GM23338 (cell line): ENCODE results near the gene VRK3. TPM values are rescaled to one million over a fixed set of nuclear protein-coding genes. Genes with fewer than 3 reads are reported as not detected.
"Not testable (repeated sequence)": the region's sequence is repeated elsewhere in the genome, so short reads cannot be mapped to it uniquely, and the experiment has no call there.

Experiments
- ATAC-seq: fragments of 200-7000 bp; cut with Tn5 transposase; 3 replicates; pipeline ENCODE4 v1.9.1; 2020
- DNase-seq: peaks from one replicate; pipeline ENCODE4 v3.0.0-alpha.2; 2015; ENCODE audit warnings: low spot score
- H2AFZ ChIP-seq: fragments of 200-600 bp; sonication (generic); 2 replicates; pipeline ENCODE4 v1.8.0; 2016; ENCODE audit warnings: antibody characterized with exemption, mild to moderate bottlenecking, moderate library complexity
- H3F3A ChIP-seq: fragments of 200-600 bp; sonication (generic); replicated peaks from 2 replicates; pipeline ENCODE4 v1.8.0; 2017; ENCODE audit warnings: antibody characterized with exemption, mixed run types, low read depth
- H3K27ac ChIP-seq: fragments of 200-600 bp; sonication (generic); 2 replicates; pipeline ENCODE4 v1.6.1; 2016; ENCODE audit warnings: low read depth
- H3K27me3 ChIP-seq: fragments of 200-600 bp; sonication (generic); 2 replicates; pipeline ENCODE4 v1.8.0; 2016; ENCODE audit warnings: mild to moderate bottlenecking, mixed run types, moderate library complexity; ENCODE audit not compliant: insufficient read depth
- H3K36me3 ChIP-seq: fragments of 200-600 bp; sonication (generic); 2 replicates; pipeline ENCODE4 v1.8.0; 2016; ENCODE audit warnings: mild to moderate bottlenecking; ENCODE audit not compliant: insufficient read depth
- H3K4me1 ChIP-seq: fragments of 200-600 bp; sonication (generic); 2 replicates; pipeline ENCODE4 v1.8.0; 2016; ENCODE audit warnings: mild to moderate bottlenecking, moderate library complexity; ENCODE audit not compliant: insufficient read depth
- H3K4me2 ChIP-seq: fragments of 200-600 bp; sonication (generic); 2 replicates; pipeline ENCODE4 v1.7.1; 2017; ENCODE audit warnings: mixed run types
- H3K4me3 ChIP-seq: fragments of 200-600 bp; sonication (generic); 2 replicates; pipeline ENCODE4 v1.6.1; 2016; ENCODE audit warnings: mixed run types
- H3K79me2 ChIP-seq: fragments of 200-600 bp; sonication (generic); replicated peaks from 2 replicates; pipeline ENCODE4 v1.8.0; 2017; ENCODE audit warnings: mild to moderate bottlenecking; ENCODE audit not compliant: insufficient read depth
- H3K9me2 ChIP-seq: fragments of 200-600 bp; sonication (generic); 2 replicates; pipeline ENCODE4 v1.8.0; 2017; ENCODE audit not compliant: insufficient read depth
- H4K20me1 ChIP-seq: fragments of 200-600 bp; sonication (generic); replicated peaks from 2 replicates; pipeline ENCODE4 v1.8.0; 2017; ENCODE audit warnings: mild to moderate bottlenecking; ENCODE audit not compliant: insufficient read depth
- H3K27ac Mint-ChIP-seq: 2 replicates; pipeline ENCODE4 v1.8.0; 2020; ENCODE audit warnings: inconsistent platforms, mild to moderate bottlenecking, moderate library complexity, mixed read lengths
- H3K27me3 Mint-ChIP-seq: 3 replicates; pipeline ENCODE4 v1.8.0; 2022; ENCODE audit warnings: low read depth, mild to moderate bottlenecking, moderate library complexity, mixed read lengths, inconsistent platforms; ENCODE audit not compliant: insufficient read depth, poor library complexity
- H3K36me3 Mint-ChIP-seq: 3 replicates; pipeline ENCODE4 v1.8.0; 2021; ENCODE audit warnings: low read depth, mild to moderate bottlenecking, inconsistent platforms, moderate library complexity, mixed read lengths
- H3K4me1 Mint-ChIP-seq: 3 replicates; pipeline ENCODE4 v1.8.0; 2020; ENCODE audit warnings: mild to moderate bottlenecking, inconsistent platforms, mixed read lengths
- H3K4me3 Mint-ChIP-seq: 3 replicates; pipeline ENCODE4 v1.8.0; 2021; ENCODE audit warnings: moderate library complexity, mild to moderate bottlenecking, inconsistent platforms, mixed read lengths
- H3K9me3 Mint-ChIP-seq: 3 replicates; pipeline ENCODE4 v1.8.0; 2020; ENCODE audit warnings: moderate library complexity, mild to moderate bottlenecking, inconsistent platforms, mixed read lengths
- CREB1 ChIP-seq: fragments of 250-450 bp; sonication (Bioruptor Pico); IDR thresholded peaks from 2 replicates; pipeline ENCODE4 v1.5.0; 2020; ENCODE audit warnings: low read depth, mild to moderate bottlenecking, moderate library complexity
- EZH2 ChIP-seq: fragments of 200-600 bp; sonication (generic); IDR thresholded peaks from one replicate; pipeline ENCODE4 v1.8.0; 2017; ENCODE audit warnings: antibody characterized with exemption, mild to moderate bottlenecking, low read depth; ENCODE audit not compliant: unreplicated experiment
- EZH2phosphoT487 ChIP-seq: fragments of 200-600 bp; sonication (generic); IDR thresholded peaks from one replicate; pipeline ENCODE4 v1.8.1; 2018; ENCODE audit warnings: antibody characterized with exemption; ENCODE audit not compliant: unreplicated experiment
- POLR2AphosphoS5 ChIP-seq: IDR thresholded peaks from 2 replicates; pipeline ENCODE4 v1.6.1; 2016; ENCODE audit warnings: antibody characterized with exemption, low read depth
- STAT1 ChIP-seq: IDR thresholded peaks from one replicate; pipeline ENCODE4 v1.6.1; 2016; ENCODE audit warnings: antibody characterized with exemption; ENCODE audit not compliant: unreplicated experiment
- polyA plus RNA-seq: library from polyadenylated mRNA; unstranded; fragments of >200 nt; fragmentation: Nextera tagmentation; extraction: Ambion mirVana; gene quantifications from 2 replicates; pipeline ENCODE4 v1.2.1, GENCODE V29; 2016
- total RNA-seq: library from RNA; depleted of rRNA; stranded (reverse); fragments of >200 nt; shearing (Covaris generic); gene quantifications from 2 replicates; pipeline ENCODE4 v1.2.3, GENCODE V29; 2014
- TF ChIP-seq, protein P1 (sequence below), 2 experiments: fragments of 200-600 bp in 1 of 2; sonication (generic) in 1 of 2; conservative IDR thresholded peaks; 2 replicates each; pipeline versions ENCODE4 v1.5.1 to v1.6.1; 2016 to 2017; ENCODE audit warnings: antibody characterized with exemption in 2 of 2, low read depth in 2 of 2, mild to moderate bottlenecking in 2 of 2, moderate library complexity in 1 of 2
- TF ChIP-seq, protein P2 (sequence below): IDR thresholded peaks from one replicate; pipeline ENCODE4 v1.6.1; 2018; ENCODE audit warnings: antibody characterized with exemption; ENCODE audit not compliant: unreplicated experiment

VRK3 gene
- total and polyA plus RNA-seq, 2 experiments from 2014 or later: 17.4 to 29.1 TPM

DNA sequence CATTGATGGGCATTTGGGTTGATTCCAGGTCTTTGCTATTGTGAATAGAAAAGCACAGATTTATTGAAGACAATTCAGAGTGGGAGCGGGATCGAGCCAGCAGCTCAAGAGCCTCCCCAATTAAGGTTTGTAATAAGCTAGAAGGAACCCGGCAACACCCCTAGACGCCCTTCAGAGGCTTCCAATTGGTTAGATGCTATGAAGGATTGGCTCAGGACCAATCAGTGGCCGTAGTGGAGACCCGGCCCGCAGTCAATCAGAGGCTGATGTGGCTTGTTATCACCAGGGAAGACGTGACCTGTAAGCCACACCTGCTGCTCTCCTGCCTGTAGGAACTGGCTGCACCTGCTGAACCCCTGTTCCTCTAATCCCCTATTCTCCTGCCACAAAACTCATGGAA, 78.8 kb downstream of the VRK3 start (continued):
- TF ChIP-seq, protein P1, sequence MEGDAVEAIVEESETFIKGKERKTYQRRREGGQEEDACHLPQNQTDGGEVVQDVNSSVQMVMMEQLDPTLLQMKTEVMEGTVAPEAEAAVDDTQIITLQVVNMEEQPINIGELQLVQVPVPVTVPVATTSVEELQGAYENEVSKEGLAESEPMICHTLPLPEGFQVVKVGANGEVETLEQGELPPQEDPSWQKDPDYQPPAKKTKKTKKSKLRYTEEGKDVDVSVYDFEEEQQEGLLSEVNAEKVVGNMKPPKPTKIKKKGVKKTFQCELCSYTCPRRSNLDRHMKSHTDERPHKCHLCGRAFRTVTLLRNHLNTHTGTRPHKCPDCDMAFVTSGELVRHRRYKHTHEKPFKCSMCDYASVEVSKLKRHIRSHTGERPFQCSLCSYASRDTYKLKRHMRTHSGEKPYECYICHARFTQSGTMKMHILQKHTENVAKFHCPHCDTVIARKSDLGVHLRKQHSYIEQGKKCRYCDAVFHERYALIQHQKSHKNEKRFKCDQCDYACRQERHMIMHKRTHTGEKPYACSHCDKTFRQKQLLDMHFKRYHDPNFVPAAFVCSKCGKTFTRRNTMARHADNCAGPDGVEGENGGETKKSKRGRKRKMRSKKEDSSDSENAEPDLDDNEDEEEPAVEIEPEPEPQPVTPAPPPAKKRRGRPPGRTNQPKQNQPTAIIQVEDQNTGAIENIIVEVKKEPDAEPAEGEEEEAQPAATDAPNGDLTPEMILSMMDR (conservative IDR thresholded peaks at IDR 0.05; ENCODE audit: low read depth in 2 of 2): no peak
- TF ChIP-seq, protein P2, sequence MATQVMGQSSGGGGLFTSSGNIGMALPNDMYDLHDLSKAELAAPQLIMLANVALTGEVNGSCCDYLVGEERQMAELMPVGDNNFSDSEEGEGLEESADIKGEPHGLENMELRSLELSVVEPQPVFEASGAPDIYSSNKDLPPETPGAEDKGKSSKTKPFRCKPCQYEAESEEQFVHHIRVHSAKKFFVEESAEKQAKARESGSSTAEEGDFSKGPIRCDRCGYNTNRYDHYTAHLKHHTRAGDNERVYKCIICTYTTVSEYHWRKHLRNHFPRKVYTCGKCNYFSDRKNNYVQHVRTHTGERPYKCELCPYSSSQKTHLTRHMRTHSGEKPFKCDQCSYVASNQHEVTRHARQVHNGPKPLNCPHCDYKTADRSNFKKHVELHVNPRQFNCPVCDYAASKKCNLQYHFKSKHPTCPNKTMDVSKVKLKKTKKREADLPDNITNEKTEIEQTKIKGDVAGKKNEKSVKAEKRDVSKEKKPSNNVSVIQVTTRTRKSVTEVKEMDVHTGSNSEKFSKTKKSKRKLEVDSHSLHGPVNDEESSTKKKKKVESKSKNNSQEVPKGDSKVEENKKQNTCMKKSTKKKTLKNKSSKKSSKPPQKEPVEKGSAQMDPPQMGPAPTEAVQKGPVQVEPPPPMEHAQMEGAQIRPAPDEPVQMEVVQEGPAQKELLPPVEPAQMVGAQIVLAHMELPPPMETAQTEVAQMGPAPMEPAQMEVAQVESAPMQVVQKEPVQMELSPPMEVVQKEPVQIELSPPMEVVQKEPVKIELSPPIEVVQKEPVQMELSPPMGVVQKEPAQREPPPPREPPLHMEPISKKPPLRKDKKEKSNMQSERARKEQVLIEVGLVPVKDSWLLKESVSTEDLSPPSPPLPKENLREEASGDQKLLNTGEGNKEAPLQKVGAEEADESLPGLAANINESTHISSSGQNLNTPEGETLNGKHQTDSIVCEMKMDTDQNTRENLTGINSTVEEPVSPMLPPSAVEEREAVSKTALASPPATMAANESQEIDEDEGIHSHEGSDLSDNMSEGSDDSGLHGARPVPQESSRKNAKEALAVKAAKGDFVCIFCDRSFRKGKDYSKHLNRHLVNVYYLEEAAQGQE: no peak
- TF ChIP-seq CREB1 (CRISPR knock-in tag): no peak

GRCh38 chr19:49944567-49944966, 80.6 kb downstream of the VRK3 start:
- H3K36me3 ChIP-seq, H3K27ac ChIP-seq, H3K36me3 Mint-ChIP-seq, H3K79me2 ChIP-seq, ATAC-seq, H3K4me3 ChIP-seq, H3K4me1 Mint-ChIP-seq, H2AFZ ChIP-seq, H3K9me2 ChIP-seq, H3K9me3 Mint-ChIP-seq, H3K4me2 ChIP-seq, H4K20me1 ChIP-seq, H3K27me3 ChIP-seq, H3K27me3 Mint-ChIP-seq, H3K4me3 Mint-ChIP-seq, H3K4me1 ChIP-seq, H3F3A ChIP-seq, DNase-seq, H3K27ac Mint-ChIP-seq: not testable (repeated sequence)

DNA sequence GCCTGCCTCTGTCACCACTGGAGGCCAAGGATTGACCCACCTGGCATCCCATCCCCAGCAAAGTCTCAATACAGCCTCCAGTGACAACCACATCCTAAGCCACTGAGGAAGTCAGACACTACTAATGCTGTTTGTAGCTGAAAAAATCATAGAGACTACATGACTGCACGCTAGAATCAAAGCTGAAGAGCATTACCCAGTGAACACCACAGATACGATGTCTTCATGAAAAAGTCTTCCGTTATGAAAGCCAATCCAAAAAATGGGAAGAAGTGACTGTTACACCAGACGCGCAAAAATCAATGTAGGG, 84.7 kb downstream of the VRK3 start:
- Mint-ChIP-seq H3K36me3 (no peaks in the 10 kb centered on the region), H3K27ac (no peak overlapping the region), H3K9me3 (peaks cover 2% of the 10 kb centered on the region; the same call in 1 of the 3 replicates), H3K4me3 (no peak overlapping the region), H3K27me3 (peaks cover 11% of the 10 kb centered on the region), H3K4me1 (no peaks in the 10 kb centered on the region)
- Histone ChIP-seq H3K27ac (no peak overlapping the region), H3K4me1 (no peaks in the 10 kb centered on the region; the same call in 1 of the 2 replicates), H3F3A (0 out of 2 replicates have a peak, but pooled peaks cover 4% of the 10 kb centered on the region), H4K20me1 (no peaks in the 10 kb centered on the region), H3K4me3 (no peak overlapping the region), H3K9me2 (no peaks in the 10 kb centered on the region), H3K27me3 (no peaks in the 10 kb centered on the region), H3K4me2 (no peak overlapping the region), H2AFZ (no peak overlapping the region), H3K36me3 (no peaks in the 10 kb centered on the region), H3K79me2 (no peaks in the 10 kb centered on the region)
- ATAC-seq (no peak), DNase-seq (no peak)
- TF ChIP-seq STAT1: no peak
- no peak for TF ChIP-seq EZH2
- TF ChIP-seq POLR2AphosphoS5: no peak
- TF ChIP-seq CREB1 (CRISPR knock-in tag): no peak
- TF ChIP-seq, protein P1 (conservative IDR thresholded peaks at IDR 0.05; ENCODE audit: low read depth in 2 of 2): no peak
- TF ChIP-seq EZH2phosphoT487: no peak
